Measurements from ENCODE around the gene ELAC1.

Gene ELAC1

DNA sequence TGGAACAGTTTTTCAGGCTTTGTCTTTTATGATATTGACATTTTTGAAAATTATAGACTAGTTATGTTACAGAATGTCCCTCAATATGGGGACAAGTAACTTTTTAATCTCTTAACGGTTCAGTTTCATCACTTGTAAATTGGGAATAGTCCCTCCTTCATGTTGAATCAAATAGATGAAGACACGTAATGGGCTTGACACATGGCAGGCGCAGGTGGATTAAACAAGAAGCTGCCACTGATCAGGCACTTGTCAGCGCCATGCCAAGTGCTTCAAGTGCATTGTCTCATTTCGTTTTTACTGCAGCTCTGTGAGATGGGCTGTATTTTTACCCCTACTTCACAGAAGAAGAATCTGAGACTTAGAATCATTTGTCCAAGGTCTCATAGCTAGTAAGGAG is 52.7 kb downstream of the ELAC1 start:
- DNase-seq (ENCODE audit: low read depth) = no peak

DNA sequence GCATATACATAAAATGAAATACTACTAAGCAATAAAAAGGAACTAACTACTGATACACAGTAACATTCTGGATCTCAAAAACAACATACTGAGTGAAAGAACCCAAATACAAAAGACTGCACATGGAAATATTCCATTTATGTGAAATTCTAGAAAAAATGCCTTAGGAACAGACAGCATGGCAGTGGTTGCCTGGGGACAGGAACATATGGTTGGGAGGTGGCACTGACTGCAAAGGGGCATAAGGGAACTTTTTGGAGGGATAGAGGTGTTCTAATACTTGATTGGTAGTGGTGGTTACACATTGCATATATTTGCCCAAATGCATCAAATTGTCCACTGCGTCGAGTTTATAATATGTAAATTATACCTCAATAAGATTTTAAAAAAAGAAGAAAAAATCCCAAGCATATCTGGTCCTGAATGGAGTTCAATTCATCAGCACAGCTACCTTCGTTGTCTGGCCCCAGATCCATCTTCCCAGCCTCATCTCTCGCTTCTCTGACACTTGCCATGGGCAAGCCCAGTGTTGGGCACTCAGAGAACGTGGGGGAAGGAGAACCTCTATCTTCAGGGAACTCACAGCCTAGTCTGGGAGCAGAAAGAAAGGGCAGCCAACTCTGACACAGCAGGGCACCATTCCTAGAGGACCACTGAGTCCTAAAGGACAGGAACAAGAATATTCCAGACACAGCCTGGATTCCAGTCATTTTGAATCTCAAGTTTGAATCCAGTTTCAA is 53.6 kb downstream of the ELAC1 start:
- no peak for DNase-seq (ENCODE audit: low read depth)

DNA sequence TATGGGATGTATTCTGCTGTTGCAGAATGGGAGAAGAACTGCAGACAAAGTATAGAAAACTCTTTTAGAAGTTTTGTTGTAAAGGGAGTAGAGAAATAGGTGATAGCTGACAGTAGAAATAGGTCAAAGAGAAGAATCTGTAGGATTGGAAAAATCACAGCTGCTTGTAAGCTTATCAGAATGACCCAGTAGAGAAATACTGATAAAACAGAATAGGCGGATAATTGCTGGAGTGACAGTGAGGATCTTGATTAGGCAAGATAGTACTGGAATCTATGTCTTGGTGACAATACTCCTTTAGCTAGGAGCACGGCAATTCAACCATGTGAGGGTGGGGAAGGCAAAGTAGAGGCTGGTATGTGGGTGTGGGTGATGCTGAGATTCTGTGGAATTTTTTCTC is 57.7 kb downstream of the ELAC1 start:
- DNase-seq (ENCODE audit: low read depth) = no peak

DNA sequence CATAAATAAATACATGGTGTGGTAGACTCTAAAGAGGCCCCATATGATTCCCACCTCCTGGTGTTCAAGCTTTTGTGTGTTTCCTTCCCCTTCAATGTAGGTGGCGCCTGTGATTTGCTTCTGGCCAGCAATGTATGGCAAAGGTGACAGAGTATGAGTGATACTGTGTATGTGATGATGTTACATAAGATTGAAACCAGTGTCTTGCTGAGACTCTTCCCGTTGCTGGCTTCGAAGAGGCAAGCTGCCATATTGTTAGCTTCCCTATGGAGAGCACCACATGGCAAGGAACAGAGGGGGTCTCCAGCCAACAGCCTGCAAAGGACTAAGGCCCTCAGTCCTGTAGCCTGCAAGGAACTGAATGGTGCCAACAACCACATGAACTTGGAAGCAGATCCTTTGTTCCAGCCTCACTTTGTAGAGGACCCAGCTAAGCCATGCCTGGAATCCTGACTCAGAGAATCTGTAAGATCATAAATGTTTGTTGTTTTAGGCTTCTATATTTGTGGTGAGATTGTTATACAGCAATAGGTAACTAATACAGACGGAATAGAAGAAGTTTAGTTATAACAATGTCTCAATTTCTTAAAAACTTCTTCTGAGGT is 60.5 kb downstream of the ELAC1 start:
- no peak for DNase-seq (ENCODE audit: low read depth)

DNA sequence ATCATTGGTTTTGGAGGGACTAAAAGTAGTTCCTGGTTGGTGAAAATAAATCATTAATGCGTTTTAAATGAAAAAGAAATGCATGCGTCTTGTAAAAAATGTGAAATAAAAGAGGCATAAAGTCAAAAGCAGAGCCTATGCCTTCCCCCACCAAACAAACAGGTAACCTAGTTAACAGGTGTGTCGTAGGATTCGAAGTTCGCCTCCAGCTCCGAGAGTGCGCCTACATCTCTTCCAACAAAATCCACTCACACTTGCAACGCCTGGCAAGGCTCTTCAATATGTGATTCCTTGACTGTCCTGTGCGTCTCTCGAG is 61.5 kb downstream of the ELAC1 start:
- DNase-seq (ENCODE audit: low read depth) = no peak

DNA sequence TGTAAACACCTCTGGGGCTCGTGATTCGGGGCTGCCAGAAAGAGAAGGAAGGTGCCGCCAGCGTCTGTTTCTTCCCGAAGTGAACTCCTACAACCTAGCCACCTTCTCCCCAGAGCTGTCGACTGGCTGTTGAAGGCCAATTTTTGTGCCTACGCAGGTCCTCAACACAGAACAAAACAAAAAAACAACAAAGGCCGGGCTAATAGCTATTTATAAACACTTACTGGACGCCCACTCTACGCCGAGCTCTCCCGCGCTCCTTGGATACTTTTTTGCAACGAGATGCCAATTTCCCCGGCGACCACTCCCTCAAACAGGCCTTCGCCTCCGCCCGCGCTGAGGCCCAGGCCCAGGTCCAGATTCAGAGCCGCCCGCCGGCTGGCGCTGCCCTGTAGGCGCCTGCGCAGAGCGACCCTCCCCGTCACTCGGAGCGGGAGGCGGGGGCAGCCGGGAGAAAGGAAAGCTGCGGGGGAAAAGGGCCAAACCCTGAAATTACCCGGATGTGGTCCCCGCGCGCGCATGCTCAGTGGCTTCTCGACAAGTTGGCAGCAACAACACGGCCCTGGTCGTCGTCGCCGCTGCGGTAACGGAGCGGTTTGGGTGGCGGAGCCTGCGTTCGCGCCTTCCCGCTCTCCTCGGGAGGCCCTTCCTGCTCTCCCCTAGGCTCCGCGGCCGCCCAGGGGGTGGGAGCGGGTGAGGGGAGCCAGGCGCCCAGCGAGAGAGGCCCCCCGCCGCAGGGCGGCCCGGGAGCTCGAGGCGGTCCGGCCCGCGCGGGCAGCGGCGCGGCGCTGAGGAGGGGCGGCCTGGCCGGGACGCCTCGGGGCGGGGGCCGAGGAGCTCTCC is 62.1 kb downstream of the ELAC1 start, which contains the start of gene SMAD4:
TSS of gene SMAD4 (plus strand) at position 520 of the 843 bp plus-strand sequence. CDS start 16,834 bp downstream, outside the sequence.
- DNase-seq (ENCODE audit: low read depth) = peak; percentile 78

DNA sequence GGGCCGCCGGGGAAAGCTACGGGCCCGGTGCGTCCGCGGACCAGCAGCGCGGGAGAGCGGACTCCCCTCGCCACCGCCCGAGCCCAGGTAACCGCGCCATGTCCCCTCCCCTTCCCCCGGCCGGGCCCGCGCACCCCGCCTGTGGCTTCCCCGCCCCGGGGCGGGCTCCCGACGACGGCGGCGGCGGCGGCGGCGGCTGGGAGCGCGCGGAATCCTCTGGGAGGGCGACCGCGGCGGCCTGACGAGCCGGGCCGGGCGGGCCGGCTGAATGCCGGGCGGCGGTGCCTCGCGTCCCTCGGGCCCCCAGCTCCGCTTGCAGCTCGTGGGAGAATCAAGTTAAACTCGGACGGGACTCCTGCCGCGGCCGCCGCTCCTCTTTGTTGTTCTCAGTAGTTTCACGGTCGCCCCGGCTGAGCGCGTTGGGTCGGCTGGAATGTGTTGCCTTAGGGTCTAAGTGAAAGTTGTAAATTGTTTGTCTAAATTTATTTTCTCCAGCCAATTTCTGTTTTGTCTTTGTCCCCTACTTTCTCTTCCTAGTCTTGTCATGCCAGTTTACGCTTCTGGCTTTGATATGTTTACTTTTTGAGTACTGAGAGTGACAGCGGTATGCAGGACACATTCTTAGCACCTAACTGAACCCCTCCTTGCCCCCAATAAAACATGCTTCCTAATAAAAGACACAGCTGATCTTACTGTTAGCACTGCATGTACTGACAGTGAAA is 62.9 kb downstream of the ELAC1 start:
- no peak for DNase-seq (ENCODE audit: low read depth)

DNA sequence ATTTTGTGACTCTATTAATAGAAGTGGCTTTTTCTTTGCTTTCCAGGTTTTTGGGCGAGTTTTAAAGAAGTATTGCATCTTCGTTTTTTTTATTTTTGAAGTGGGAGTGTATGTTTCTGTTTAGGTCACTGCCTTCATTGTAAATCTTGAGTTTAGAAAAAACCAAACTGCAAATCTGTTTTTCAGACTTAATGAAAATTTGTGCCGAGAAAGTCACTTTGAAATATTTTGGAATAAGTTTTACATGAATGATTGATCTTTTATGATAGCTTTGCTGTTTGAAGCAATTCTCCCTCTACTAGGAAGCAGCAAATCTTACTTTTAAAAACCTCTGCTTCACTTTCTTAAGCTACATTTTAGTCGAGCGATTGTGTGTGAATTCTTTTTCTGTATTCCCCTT is 64.4 kb downstream of the ELAC1 start:
- DNase-seq (ENCODE audit: low read depth) = no peak

DNA sequence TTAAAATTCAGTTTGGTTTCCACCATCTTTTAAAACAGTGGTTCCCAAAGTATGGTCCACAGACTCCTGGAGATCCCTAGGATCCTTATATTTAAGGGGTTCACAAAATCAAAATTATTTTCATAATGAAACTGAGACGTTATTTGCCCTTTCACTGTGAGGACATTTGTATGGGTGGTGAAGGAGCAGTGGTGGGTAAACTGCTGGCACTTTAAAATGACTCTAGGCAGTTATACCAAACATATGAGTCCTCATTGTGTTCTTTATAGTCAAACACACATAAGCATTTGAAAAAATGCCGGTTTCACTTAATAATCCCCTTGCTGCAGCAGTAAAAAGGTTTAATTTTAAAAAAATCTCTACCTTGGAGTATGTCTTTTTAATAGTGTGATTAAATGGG is 69.4 kb downstream of the ELAC1 start:
- no peak for DNase-seq (ENCODE audit: low read depth)
